Endodermal cell (in vitro differentiated cells): ENCODE data around the gene FOXL3. TPM values are rescaled to one million over a fixed set of nuclear protein-coding genes. Genes with fewer than 3 reads are reported as not detected.

Source experiments
- DNase-seq: peaks from one replicate; pipeline ENCODE4 v3.0.0-alpha.2; 2017
- H3K27ac ChIP-seq: 2 replicates; pipeline ENCODE4 v1.5.1; 2013; ENCODE audit warnings: mild to moderate bottlenecking, low read depth, low read length, moderate library complexity
- H3K27me3 ChIP-seq: 2 replicates; pipeline ENCODE4 v1.6.1; 2013; ENCODE audit warnings: mild to moderate bottlenecking, low read length, moderate library complexity; ENCODE audit not compliant: insufficient read depth, control insufficient read depth, poor library complexity, severe bottlenecking
- H3K36me3 ChIP-seq: 2 replicates; pipeline ENCODE4 v1.7.0; 2013; ENCODE audit warnings: mild to moderate bottlenecking, low read length, moderate library complexity; ENCODE audit not compliant: control insufficient read depth, insufficient read depth
- H3K4me1 ChIP-seq: one replicate; pipeline ENCODE4 v1.7.0; 2013; ENCODE audit warnings: low read length; ENCODE audit not compliant: control insufficient read depth, insufficient read depth
- H3K4me3 ChIP-seq: 2 replicates; pipeline ENCODE4 v1.5.1; 2013; ENCODE audit warnings: mild to moderate bottlenecking, low read length, moderate library complexity
- H3K9ac ChIP-seq: 2 replicates; pipeline ENCODE4 v1.6.1; 2013; ENCODE audit warnings: mild to moderate bottlenecking, low read length, moderate library complexity; ENCODE audit not compliant: poor library complexity, severe bottlenecking; ENCODE audit errors: extremely low read depth
- H3K9me3 ChIP-seq: 2 replicates; pipeline ENCODE4 v1.6.1; 2013; ENCODE audit warnings: mild to moderate bottlenecking, low read length, moderate library complexity; ENCODE audit not compliant: control insufficient read depth
- H3K27ac Mint-ChIP-seq: 2 replicates; pipeline ENCODE4 v1.8.0; 2020; ENCODE audit warnings: mixed read lengths
- H3K27me3 Mint-ChIP-seq: 2 replicates; pipeline ENCODE4 v1.8.0; 2021; ENCODE audit warnings: mild to moderate bottlenecking, mixed read lengths; ENCODE audit not compliant: insufficient read depth
- H3K36me3 Mint-ChIP-seq: 2 replicates; pipeline ENCODE4 v1.8.0; 2020; ENCODE audit warnings: low read depth, mixed read lengths
- H3K4me1 Mint-ChIP-seq: 2 replicates; pipeline ENCODE4 v1.8.0; 2020; ENCODE audit warnings: mixed read lengths
- H3K4me3 Mint-ChIP-seq: 2 replicates; pipeline ENCODE4 v1.8.0; 2020; ENCODE audit warnings: mild to moderate bottlenecking, moderate library complexity, mixed read lengths
- H3K9me3 Mint-ChIP-seq: 2 replicates; pipeline ENCODE4 v1.8.0; 2020; ENCODE audit warnings: mild to moderate bottlenecking, mixed read lengths
- CTCF ChIP-seq: fragments of 200-600 bp; sonication (generic); conservative IDR thresholded peaks from 2 replicates; pipeline ENCODE4 v1.5.0; 2021; ENCODE audit warnings: antibody characterized with exemption, mild to moderate bottlenecking
- WGBS, 2 experiments: methylation state at CpG; one replicate each; pipeline versions ENCODE4 v1.1.5 to v1.1.7; 2013; ENCODE audit warnings: missing lambda C conversion rate in 2 of 2, mixed read lengths in 1 of 2; ENCODE audit not compliant: insufficient coverage in 1 of 2, insufficient read length in 1 of 2; 5-methylcytosine and 5-hydroxymethylcytosine counted together
- total RNA-seq, 2 donors: library from RNA; stranded (reverse); fragmentation: NEBNext Ultra II Directional in 1 of 2; extraction: Animal tissue kit (Norgen Biotek cat#: 25700) in 1 of 2; gene quantifications; 2 replicates in 1 of 2; 3 replicates in 1 of 2; pipeline ENCODE4 v1.2.1, GENCODE V29; 2021

FOXL3 gene
- total RNA-seq, 2 donors from 2014 or later, result not detected

- Histone ChIP-seq H3K27me3 (no peaks in the 10 kb centered on the region), H3K27ac (no peak overlapping the region), H3K9me3 (no peaks in the 10 kb centered on the region), H3K4me3 (no peak overlapping the region), H3K36me3 (no peaks in the 10 kb centered on the region), H3K4me1 (no peaks in the 10 kb centered on the region), H3K9ac (no peak overlapping the region)
- H3K27ac Mint-ChIP-seq, result no peak overlapping the region
- TF ChIP-seq CTCF, result no peak
- H3K9me3 Mint-ChIP-seq, result peaks cover 8% of the 10 kb centered on the region
- no peak for DNase-seq
- WGBS, 2 experiments, result 92 to 94% methylated on average over 10 to 12 of the region's 12 CpGs
- H3K4me3 Mint-ChIP-seq, result no peak overlapping the region
- no peaks in the 10 kb centered on the region for H3K27me3 Mint-ChIP-seq
- H3K36me3 Mint-ChIP-seq, result peaks cover 45% of the 10 kb centered on the region
- H3K4me1 Mint-ChIP-seq, result no peaks in the 10 kb centered on the region
Measured at GRCh38 chr7:249989-250388, 40.0 kb upstream of the FOXL3 start.

- Histone ChIP-seq H3K4me3 (no peak overlapping the region), H3K36me3 (no peaks in the 10 kb centered on the region), H3K9me3 (no peaks in the 10 kb centered on the region), H3K4me1 (no peaks in the 10 kb centered on the region), H3K9ac (no peak overlapping the region), H3K27ac (no peak overlapping the region), H3K27me3 (no peaks in the 10 kb centered on the region)
- H3K4me1 Mint-ChIP-seq, result no peaks in the 10 kb centered on the region
- H3K27ac Mint-ChIP-seq, result no peak overlapping the region
- TF ChIP-seq CTCF, result no peak
- peaks cover 12% of the 10 kb centered on the region for H3K9me3 Mint-ChIP-seq
- no peak overlapping the region for H3K4me3 Mint-ChIP-seq
- no peaks in the 10 kb centered on the region for H3K27me3 Mint-ChIP-seq
- peaks cover 50% of the 10 kb centered on the region for H3K36me3 Mint-ChIP-seq
- WGBS, 2 experiments, result 94 to 96% methylated on average over 14 to 15 of the region's 15 CpGs
- DNase-seq, result no peak
Measured at GRCh38 chr7:250523-250922, 39.4 kb upstream of the FOXL3 start.

- no peaks in the 10 kb centered on the region for H3K27me3 Mint-ChIP-seq
- Histone ChIP-seq H3K36me3 (no peaks in the 10 kb centered on the region), H3K4me3 (no peak overlapping the region), H3K27me3 (no peaks in the 10 kb centered on the region), H3K9me3 (no peaks in the 10 kb centered on the region), H3K9ac (no peak overlapping the region), H3K27ac (no peak overlapping the region), H3K4me1 (no peaks in the 10 kb centered on the region)
- H3K4me3 Mint-ChIP-seq, result no peak overlapping the region
- no peak for DNase-seq
- TF ChIP-seq CTCF, result no peak
- peaks cover 15% of the 10 kb centered on the region for H3K9me3 Mint-ChIP-seq
- no peak overlapping the region for H3K27ac Mint-ChIP-seq
- no peaks in the 10 kb centered on the region for H3K4me1 Mint-ChIP-seq
- peaks cover 54% of the 10 kb centered on the region for H3K36me3 Mint-ChIP-seq
- WGBS, 2 experiments, result 90 to 93% methylated on average over 17 to 20 of the region's 20 CpGs
Measured at GRCh38 chr7:251005-251404, 39.0 kb upstream of the FOXL3 start.
